Stimulated activated CD8-positive, alpha-beta memory T cell treated with anti-CD3 and anti-CD28 coated beads, Interleukin-12 subunit alpha, Interleukin-12 subunit beta, amount 100 ng/mL, for 1 hour (primary cell): ENCODE results near the gene ZFP91.
A peak's percentile ranks its signal among the peaks of the same experiment; 100 is the strongest.

Experiments used
- DNase-seq: peaks from one replicate; pipeline ENCODE4 v3.0.0-alpha.2; 2020; ENCODE audit warnings: low read depth

ZFP91 gene

DNA sequence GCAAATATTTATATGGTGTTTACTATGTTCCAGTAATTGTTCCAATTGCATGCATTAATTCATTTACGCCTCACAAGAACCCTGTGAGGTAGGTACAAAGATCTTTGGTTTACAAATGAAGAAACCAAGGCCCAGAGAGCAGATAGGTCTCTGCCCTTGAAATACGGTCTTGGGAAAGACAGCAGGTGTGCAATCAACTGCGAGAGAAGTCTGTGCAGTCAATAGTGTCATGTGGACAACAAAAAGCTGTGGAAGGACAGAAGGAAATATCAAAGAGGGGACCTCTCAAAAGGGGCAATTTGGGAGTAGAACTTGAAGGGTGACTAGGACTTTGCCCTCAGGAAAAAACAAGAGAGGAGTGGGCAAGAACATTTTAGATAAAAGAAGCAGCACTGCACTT is 52.5 kb downstream of the ZFP91 start:
- DNase-seq = no peak

DNA sequence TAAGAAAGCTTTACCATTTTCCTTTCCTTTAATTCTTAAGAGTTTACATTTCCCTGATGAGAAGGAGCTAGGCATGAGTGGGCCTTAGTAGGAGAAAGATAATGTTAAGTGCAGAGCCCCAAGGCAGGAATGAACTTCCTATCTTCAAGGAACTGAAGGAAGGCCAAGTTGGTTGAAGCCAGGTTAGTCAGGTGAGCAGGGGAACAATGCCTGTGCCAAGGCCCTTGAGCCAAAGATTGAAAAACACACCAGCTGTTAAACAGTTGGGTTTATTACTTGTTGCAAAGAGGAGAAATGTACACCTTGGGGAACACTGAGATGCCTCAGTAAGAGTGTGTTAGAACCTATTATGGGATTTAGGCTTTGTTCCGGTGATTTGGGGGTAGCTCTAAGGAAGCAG is 53.6 kb downstream of the ZFP91 start:
- no peak for DNase-seq

DNA sequence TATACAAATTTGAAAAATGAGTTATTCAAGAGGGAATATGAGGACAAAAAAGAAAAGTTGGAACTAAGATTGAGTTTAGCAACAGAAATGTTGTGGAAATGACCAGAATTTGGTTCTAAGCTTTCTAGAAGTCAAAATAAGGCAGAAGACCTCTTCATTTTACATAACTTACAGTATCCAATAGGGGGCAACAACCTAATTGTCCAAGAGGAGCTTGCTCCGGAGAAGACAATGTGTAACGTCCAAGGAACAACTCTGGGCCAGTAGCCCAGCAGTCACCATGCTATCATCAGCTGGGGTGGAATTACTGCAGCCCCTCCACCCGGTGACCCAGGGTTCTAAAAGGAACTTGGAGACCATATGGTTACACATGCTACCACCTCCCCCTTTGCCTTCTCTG is 57.7 kb downstream of the ZFP91 start:
- no peak for DNase-seq

DNA sequence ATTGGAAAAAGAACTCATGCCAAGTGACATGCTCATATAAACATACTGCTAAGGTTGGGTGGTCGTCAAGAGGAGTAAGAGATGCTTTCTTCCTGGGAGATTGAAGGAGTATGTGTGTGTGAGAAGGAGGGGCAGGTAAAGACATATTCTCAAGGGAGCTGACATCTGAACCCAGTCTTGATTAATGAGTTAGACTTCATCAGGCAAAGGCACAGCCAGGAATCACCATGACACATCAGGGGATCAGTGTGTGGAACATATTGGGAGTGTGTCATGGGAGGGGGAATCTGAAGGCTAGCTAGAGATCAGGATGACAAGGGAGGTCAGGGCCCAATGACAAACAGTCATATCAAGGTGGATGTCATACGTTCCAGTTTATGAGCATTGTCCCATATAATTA is 58.5 kb downstream of the ZFP91 start:
- no peak for DNase-seq

DNA sequence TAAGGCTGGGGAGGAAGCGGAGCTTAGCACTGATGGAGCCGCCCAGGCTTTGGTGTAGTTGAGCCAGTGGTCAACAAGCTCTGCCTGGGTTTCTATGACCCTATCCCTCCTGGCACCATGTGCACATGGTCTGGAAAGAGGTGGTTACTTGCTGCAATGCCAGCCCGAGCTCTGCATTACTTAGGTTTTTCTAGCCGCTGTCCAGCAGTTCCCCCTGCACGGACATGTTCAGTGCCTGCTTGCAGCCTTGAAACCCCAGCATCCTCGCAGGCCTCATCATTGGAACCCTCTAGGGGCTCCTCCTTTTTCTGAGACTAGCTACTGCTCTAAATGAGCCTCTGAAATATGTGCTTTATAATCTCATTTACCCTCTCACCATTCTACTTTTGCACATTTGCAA is 60.2 kb downstream of the ZFP91 start:
- no peak for DNase-seq

DNA sequence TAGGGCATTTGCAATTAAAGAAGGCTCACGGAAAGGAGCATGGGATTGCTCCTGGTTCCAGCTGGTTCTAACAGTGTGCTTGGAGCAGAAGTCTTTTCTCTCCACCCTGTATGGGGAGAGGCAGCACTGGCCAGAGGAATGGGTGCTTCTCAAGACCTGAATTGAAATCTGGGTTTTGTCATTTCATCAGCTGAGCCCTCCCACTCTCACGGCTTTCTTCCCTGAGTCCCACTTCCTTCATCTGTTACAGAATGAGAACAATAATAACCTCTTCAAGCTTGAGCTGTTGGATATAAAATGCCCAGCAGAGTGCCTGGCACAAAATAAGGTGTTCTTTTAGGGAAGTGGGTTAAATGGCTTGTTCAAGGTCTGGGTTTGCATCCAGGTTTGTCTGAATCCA is 60.8 kb downstream of the ZFP91 start:
- no peak for DNase-seq

DNA sequence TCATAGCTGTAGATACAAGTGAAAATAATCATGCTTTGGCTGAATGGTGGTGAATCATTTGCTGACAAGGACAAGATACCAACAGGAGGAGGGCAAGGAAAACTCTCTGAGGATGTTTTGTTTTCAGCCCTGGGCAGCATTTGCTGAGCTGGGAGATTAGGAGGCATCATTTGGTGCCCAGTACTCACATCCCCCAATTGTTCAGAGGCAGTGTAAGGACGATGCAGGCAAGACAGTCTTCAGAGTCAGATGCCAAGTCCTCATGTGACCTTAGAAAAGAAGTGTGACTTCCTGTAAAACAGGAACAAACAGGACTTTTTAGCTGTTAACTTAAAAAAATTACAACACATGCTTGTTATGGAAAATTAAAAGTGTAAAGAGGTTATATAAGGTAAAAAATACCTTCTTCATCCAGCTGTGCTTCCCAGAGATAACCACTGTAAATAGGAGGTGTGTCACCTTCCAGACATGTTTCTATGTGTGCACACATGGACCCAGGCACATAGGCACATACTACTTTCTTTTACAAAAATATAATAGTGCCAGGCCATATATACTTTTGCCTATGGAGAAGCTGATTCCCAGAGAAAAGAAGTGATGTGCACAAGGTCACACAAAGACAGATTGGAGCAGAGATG is 61.6 kb downstream of the ZFP91 start:
- no peak for DNase-seq

DNA sequence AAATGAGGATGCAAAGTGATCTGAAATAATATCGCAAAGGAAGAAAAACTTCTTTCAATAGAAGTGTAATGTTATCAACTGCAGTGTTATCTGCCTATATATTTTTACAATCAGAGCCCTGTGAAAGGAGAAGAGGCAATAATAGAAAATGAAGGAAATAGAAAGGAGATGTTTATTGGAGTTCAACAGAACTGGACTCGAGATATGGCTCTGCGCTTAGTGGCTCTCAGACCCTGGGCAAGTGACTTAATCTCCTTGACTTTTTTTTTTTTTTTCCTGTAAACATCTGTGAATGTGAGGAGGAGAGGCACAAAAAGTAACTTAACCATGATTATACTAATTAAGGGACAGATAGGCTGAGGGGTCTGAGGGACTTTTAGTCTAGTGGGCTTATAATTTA is 62.5 kb downstream of the ZFP91 start:
- DNase-seq = no peak

DNA sequence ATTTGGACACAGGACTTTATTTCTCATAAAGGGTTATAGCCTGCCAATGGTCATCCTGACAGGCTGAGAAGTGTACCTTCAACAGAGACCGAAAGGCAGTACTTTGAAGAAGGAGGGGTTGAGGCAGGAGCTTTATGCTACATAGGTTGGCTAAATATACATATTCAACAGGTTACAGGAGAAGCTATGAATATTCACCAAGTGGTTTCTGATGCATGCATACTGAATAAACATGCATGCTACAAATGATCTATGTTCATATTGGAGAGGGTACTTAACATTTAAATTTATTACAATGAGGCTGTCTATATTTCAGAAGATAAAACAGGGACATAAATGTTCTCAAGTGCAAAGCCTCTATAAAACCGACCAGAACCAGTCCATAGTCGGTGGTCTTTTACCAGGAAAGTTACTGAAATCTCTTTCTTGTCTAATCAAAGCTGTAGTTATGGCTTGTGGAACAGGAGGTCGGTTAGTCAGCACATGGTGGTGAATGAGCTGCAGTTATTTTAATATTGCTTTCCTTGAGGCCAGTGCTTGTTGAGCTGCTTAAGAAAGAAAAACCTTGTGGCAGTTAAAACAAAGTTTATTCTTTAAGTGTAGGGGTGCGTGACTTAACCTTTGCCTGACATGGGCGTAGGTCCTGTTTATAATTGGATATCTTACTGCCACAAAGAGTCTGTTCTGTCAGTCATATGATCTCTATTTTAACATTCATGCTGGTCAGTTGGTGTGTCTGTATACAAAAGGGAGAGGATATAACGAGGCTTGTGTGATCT is 63.1 kb downstream of the ZFP91 start:
- no peak for DNase-seq

DNA sequence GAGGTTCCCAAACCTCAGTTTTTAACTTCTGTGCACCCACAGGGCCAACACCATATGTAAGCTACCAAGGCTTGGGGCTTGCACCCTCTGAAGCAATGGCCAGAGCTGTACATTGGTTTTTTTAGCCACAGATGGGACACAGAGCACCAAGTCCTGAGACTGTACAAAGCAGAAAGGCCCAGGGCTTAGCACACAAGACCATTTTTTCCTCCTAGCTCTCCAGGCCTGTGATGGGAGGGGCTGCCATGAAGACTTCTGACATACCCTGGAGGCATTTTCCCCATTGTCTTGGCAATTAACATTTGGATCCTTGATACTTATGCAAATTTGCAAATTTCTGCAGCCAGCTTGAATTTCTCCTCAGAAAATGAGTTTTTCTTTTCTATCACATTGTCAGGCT is 67.0 kb downstream of the ZFP91 start:
- no peak for DNase-seq

DNA sequence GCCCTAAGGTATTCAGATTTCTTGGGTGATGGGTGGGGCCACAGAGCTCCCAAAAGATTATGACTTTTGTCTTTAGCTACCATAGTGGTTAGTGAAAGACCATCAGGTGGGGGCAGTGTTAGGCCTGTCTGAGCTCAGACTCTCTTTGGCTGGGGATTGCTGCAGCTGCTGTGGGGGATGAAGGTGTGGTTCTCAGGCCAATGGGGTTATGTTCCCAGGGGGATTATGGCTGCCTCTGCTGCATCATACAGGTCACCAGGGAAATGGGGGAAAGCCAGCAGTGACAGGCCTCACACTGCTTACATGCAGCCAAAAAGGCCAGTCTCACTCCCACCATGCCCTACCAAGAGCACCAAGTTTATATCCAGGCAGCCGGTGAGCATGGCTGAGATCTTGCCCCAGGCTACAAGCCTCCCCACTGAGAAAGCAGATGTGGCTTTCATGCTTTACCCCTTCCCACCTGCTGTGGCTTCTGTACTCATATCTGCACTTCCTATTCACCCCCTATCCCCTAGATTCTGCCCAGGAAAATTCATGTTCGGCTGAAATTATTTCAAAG is 68.4 kb downstream of the ZFP91 start:
- DNase-seq = no peak

DNA sequence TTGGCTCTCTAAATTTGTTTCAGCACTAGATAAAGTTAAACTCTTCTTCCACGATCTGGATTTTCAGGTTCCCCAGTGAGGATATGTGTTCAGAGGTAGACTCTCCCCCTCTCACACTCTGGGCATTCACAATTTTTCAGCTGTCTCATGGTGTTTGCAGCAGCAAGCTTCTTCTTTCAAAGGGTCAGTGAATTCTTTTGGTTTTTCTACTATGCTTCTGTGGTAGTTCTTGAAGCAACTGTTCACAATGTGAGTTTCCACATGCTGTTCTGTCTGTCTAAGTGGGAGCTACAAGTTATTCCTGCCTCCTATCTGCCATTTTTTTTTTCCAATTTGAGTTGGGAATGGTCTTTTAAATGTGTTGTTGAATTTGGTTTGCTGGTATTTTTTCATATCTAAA is 69.0 kb downstream of the ZFP91 start:
- DNase-seq = no peak

DNA sequence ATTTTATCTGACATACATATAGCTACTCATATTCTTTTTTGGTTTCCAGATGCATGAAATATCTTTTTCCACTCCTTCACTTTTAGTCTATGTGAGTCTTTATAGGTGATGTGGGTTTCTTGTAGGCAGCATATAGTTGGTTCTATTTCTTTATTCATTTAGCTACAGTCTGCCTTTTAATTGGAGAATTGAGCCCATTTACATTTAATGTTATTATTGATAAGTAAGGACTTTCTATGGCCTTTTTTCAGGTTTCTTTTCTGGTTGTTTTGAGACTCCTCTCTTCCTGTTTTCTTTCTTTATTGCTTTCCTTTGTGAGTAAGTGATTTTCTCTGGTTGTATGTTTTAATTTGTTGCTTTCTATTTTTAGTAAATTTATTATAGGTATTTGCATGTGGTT is 70.8 kb downstream of the ZFP91 start:
- DNase-seq = no peak

DNA sequence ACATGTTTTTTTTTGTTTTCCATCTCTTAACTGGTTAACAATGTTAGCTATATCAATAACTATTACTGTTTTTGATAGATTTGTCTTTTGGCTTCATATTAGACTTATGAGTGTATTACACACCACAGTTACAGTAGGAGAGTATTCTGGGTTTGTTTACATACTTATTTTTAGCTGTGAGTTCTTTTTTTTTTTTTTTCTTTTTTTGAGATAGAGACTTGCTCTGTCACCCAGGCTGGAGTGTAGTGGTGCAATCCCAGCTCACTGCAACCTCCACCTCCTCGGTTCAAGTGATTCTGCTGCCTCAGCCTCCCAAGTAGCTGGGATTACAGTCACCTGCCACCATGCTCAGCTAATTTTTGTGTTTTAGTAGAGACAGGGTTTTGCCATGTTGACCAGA is 71.6 kb downstream of the ZFP91 start:
- DNase-seq = no peak

DNA sequence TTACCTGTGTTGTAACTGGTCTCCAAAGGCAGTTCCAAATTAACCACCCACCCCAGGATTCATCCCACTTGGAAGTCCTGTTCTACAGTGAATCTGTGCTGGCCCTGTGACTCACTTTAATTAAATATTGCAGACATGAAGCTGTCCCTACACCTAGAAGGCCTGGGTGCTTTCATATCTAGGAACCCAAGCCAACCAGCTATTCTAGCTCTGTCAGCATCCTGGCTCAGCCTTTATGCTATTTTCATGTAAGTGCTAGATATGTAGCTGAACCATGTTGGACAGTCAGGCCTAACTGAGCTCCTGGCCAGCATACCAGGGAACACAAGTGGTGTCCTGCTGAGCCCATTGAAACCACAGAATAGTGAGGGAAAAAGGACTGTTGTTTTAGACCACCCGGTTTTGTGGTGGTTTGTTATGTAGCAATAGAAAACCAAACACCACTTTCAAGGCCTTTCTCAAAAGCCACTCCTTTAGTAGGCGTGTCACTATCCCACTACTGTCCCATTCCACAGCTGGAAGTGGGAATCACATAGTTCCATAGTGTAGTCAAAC is 73.9 kb downstream of the ZFP91 start:
- DNase-seq = no peak

DNA sequence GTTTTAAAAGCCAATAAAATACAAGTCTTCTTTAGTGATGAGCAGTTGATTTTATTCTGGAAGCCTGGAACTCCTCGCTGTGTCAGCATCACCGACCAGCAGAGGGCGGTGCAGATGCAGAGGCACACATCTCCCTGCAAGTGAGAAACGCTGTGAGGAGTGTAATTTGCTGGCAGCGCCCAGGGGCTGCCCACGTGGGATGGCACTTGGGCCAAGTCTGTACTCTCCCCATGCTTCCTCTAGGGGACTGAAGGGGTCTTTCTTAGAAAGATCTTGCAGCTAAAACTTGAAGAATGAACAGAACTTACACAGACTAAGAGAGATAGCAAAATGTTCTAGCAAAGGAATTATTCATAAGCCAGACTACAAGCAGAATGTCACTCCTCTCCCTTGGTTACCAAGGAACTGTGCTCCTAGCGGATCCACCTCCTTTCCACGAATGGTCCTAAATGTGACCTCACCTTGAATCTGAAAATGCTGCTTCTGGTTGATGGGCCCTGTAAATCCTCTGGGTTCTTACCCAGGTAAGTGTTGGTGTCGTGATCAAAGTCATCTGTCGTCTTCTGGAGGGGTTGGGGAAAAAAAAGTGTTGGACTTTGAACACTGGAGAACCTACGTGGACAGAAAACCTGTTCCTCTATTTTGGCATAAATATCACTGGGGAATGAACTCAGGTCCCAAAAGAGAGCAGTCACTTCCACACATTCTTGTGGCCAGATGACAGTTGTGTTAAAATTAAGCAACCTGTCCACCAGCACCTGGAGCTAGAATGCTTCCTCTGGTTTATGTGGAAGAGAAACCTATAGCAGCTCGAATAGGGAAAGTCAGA is 75.4 kb downstream of the ZFP91 start:
- peak; percentile 57 for DNase-seq

DNA sequence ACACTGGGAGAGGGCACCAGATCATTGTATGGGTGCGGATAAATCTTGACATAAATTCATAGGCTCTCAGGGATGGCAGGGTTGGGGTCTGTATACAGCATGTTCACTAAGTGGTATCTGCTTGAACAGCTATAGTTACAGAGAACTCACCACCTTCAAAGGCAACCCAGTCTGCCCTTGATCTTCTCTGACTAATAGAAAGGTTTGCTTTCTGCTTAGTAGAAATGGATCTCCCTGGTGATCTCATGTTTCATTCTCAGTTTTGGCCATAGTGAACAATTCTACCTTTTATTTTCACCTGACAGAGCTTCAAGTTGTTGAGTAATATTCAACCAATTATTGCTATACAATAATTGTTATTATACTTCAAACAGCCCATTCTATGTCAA is 76.0 kb downstream of the ZFP91 start:
- no peak for DNase-seq

DNA sequence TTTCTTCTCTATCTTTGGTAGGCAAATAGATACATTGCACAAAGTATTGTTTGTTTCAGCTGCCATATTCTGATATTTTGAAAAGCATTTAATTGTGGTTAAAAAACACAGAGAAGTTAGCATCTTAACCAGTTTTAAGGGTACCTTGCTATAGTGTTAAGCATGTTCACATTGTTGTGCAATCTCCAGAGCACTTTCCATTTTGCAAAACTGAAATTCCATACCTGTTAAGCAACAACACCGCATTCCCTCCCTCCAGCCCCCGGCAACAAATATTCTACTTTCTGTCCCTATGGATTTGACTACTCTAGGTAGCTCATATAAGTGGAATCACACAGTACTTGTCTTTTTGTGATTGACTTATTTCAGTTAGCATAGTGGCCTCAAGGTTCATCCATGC is 77.5 kb downstream of the ZFP91 start:
- no peak for DNase-seq

DNA sequence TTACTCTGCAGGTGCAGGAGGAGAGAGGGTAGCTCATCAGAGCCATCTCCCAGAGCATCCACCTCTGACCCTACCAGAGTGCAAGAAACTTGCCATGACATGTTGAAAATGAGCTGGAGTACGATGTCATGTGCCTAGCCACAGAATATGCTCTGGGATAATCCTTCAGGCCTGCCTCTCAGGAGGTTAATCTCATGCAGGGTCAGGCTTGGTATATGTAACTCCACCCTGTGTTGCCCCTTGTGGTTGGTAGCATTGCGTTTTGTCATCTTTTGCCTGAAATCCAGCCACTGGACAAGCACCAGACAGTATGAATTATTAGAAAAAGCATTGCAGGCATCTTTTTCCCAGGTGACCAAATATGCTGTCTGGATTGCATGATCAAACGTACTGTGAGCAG is 79.8 kb downstream of the ZFP91 start:
- DNase-seq = no peak

DNA sequence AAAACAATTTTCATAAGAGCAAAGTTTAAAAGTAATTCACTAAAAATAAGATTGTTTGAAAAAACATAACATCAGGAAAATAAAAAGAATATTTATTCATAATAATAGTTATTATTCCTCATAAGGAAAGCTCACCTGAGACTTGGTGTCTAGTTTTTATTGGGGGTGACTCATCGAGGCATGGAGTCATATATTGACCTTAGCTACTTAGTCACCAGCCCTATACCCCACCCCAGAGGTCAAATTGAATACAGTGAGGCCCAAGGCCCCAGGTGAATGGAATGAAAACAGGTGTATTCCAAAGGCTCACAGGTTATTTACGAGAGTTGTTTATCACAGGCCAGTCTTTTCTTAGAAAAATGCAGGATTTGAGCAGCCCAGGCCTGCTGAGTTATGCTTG is 80.5 kb downstream of the ZFP91 start:
- no peak for DNase-seq

DNA sequence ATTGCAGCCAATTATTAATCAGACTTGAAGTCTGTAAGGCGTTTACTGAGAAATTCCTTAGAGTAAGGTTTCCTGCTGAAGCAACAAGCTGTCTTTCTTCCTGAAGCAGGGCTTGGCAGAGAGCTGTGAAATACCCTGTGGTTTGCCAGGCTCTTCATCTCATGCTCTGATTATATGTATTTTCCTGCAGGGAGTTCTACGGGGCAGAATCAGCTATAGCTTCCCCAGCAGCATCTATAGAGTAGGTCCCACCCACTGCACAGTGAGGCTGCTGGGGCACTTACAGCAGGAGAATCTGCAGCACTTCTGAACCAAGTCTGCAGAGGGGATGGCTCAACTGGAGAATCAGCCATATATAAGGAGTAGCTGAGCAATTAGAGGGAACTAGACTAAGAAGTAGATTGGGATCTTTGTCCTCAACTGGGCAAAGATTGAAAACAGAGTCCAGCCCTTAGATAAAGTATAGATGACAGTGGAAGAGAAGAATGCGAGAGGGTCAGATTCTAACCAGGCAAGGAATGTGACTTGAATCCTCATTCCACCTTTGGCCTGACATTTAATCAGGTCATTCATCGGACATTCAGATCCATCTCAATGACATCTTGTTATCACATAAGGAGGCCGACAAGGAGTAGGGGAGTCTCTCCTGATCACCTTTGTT is 81.2 kb downstream of the ZFP91 start:
- no peak for DNase-seq
